ENCODE measurements around the gene ST3GAL4.

DNA sequence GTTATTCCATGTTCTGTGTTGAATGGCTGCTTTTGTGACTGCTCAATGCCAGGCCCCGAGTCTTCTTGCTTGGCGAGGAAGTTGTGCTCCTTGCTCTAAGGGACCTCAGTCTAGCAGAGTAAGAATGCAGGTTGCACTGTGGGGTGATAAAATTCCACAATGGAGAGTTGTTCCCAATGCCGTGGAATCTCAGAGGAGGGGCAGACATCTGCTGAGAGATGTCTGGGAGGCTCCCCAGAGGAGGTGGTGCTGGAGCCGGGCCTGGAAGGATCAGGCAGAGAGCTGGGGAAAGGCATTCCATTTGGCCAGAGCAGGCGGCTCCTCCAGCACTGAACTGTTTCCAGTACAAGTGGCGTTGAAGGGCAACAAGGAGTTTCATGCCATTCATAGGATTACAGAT is 55.2 kb downstream of the ST3GAL4 start:
- TF ChIP-seq, protein P1, sequence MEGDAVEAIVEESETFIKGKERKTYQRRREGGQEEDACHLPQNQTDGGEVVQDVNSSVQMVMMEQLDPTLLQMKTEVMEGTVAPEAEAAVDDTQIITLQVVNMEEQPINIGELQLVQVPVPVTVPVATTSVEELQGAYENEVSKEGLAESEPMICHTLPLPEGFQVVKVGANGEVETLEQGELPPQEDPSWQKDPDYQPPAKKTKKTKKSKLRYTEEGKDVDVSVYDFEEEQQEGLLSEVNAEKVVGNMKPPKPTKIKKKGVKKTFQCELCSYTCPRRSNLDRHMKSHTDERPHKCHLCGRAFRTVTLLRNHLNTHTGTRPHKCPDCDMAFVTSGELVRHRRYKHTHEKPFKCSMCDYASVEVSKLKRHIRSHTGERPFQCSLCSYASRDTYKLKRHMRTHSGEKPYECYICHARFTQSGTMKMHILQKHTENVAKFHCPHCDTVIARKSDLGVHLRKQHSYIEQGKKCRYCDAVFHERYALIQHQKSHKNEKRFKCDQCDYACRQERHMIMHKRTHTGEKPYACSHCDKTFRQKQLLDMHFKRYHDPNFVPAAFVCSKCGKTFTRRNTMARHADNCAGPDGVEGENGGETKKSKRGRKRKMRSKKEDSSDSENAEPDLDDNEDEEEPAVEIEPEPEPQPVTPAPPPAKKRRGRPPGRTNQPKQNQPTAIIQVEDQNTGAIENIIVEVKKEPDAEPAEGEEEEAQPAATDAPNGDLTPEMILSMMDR (IDR thresholded peaks at IDR 0.05) = no peak
- no peak for TF ChIP-seq ZFX (IDR thresholded peaks at IDR 0.05; ENCODE audit: borderline replicate concordance)

Measured in 22Rv1 (cell line).